Amygdala (tissue), 56 donors: Measurements from ENCODE around the gene EFNB3.

Experiments
- DNase-seq, 56 donors: peaks; one replicate each; lab custom pipeline; 2025; lab: John Stamatoyannopoulos, UW

The EFNB3 gene

GRCh38 chr17:7755095-7755890 lies 50.3 kb downstream of the EFNB3 start:
- DNase-seq, result no peak

DNA sequence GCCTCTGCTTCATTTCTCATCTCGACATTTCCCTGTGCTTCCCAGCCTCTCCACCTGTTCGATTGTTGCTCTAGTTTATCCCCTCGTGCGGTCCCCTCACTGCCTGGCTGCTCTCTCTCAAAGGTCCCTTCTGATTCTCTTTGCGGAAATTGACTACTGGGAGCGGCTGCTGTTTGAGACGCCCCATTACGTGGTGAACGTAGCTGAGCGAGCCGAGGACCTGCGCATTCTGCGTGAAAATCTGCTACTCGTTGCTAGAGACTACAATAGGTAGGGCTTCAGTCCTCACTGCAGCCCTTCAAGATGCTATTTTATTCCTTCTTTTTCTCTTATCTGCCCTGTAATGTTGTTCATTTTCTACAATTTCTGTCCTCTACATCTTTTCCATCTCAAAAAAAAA lies 52.0 kb downstream of the EFNB3 start:
- no peak for DNase-seq
